ENCODE measurements around the gene TRIM9. TPM values are rescaled to one million over a fixed set of nuclear protein-coding genes. Genes with fewer than 3 reads are reported as not detected.

TRIM9 gene
- total RNA-seq, 4 donors from 2014 or later = 0.26 to 3.0 (median 0.87) TPM

DNA sequence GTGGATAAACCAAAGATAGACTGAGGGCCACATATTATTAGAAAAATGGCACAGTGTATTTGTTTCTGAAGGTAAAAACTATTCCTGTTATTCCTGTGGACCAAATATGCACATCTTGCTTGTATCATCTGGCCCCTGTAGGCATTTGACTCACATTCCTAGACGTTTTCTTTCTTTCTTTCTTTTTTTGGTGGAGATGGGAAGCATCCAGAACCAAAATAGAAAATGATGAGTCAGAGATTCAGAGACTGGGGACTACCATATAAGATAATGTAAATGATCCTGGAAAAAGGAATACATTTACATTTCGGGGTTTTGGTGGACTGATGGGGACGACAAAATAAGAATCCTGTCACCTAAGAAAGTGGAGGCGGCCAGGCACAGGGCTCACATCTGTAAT is 24.2 kb downstream of the TRIM9 start:
- ATAC-seq = no peak
- in situ Hi-C loops (cut with MboI; ENCODE audit: low sequenced_read_pairs in 4 of 4) = no loop called here
- intact Hi-C loops (cut with DNase I; ENCODE audit: low total_unique reads) = no loop called here

GRCh38 chr14:51069055-51069454 is 25.9 kb downstream of the TRIM9 start:
- Histone ChIP-seq H3K4me3 (no peak overlapping the region), H3K27me3 (no peaks in the 10 kb centered on the region), H3K9me3 (no peaks in the 10 kb centered on the region), H3K27ac (no peak overlapping the region), H3K4me1 (no peaks in the 10 kb centered on the region), H3K36me3 (no peaks in the 10 kb centered on the region)
- TF ChIP-seq CTCF (IDR thresholded peaks at IDR 0.05 in 4 of 5, conservative IDR thresholded peaks at IDR 0.05 in 1 of 5) (no peak), POLR2A (IDR thresholded peaks at IDR 0.05) (no peak)
- no peak for DNase-seq
- intact Hi-C loops (cut with DNase I; ENCODE audit: low total_unique reads) = no loop called here
- in situ Hi-C loops (cut with MboI; ENCODE audit: low sequenced_read_pairs in 4 of 4) = no loop called here
- no peak for ATAC-seq

More for the DNA sequence above, 24.2 kb downstream of the TRIM9 start:
- H3K36me3 ChIP-seq = no peaks in the 10 kb centered on the region
- TF ChIP-seq POLR2A (IDR thresholded peaks at IDR 0.05) (no peak), CTCF (IDR thresholded peaks at IDR 0.05 in 4 of 5, conservative IDR thresholded peaks at IDR 0.05 in 1 of 5) (no peak)
- H3K4me1 ChIP-seq = no peaks in the 10 kb centered on the region
- no peaks in the 10 kb centered on the region for H3K9me3 ChIP-seq
- no peak overlapping the region for H3K4me3 ChIP-seq
- no peaks in the 10 kb centered on the region for H3K27me3 ChIP-seq
- no peak for DNase-seq
- H3K27ac ChIP-seq = no peak overlapping the region

GRCh38 chr14:51068268-51068667 is 26.6 kb downstream of the TRIM9 start:
- ATAC-seq (no peak), DNase-seq (no peak)
- intact Hi-C loops (cut with DNase I; ENCODE audit: low total_unique reads) (no loop called here), in situ Hi-C loops (cut with MboI; ENCODE audit: low sequenced_read_pairs in 4 of 4) (no loop called here)
- Histone ChIP-seq H3K4me3 (no peak overlapping the region), H3K27ac (no peak overlapping the region), H3K4me1 (no peaks in the 10 kb centered on the region), H3K9me3 (no peaks in the 10 kb centered on the region), H3K27me3 (no peaks in the 10 kb centered on the region), H3K36me3 (no peaks in the 10 kb centered on the region)
- TF ChIP-seq POLR2A (IDR thresholded peaks at IDR 0.05) = no peak
- no peak for TF ChIP-seq CTCF (IDR thresholded peaks at IDR 0.05 in 4 of 5, conservative IDR thresholded peaks at IDR 0.05 in 1 of 5)

DNA sequence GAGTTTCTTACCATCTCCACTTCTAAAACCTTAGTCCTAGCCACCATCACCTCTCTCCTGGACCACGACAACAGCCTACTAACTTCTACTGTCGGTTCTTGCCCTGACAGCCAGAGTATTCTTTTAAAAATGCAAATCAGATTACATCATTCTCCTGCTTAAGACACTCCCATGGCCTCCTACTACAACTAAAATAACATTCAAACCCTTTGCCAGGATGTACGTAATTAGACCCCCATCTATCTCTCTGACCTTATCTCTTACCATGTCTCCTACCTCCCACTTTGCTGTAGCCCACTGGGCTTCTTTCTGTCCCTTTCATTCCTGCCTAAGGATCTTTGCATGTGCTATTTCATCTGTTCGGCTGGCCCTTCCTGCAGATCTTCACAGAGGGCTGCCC is 27.6 kb downstream of the TRIM9 start:
- H3K4me3 ChIP-seq = no peak overlapping the region
- H3K4me1 ChIP-seq = no peaks in the 10 kb centered on the region
- DNase-seq = no peak
- TF ChIP-seq POLR2A (IDR thresholded peaks at IDR 0.05) = no peak
- TF ChIP-seq CTCF (IDR thresholded peaks at IDR 0.05 in 4 of 5, conservative IDR thresholded peaks at IDR 0.05 in 1 of 5) = no peak
- no peak overlapping the region for H3K27ac ChIP-seq
- H3K36me3 ChIP-seq = no peaks in the 10 kb centered on the region
- ATAC-seq = no peak
- no peaks in the 10 kb centered on the region for H3K9me3 ChIP-seq
- no peaks in the 10 kb centered on the region for H3K27me3 ChIP-seq
- intact Hi-C loops (cut with DNase I; ENCODE audit: low total_unique reads) (no loop called here), in situ Hi-C loops (cut with MboI; ENCODE audit: low sequenced_read_pairs in 4 of 4) (no loop called here)

GRCh38 chr14:51066576-51066975 is 28.3 kb downstream of the TRIM9 start:
- Histone ChIP-seq H3K9me3 (no peaks in the 10 kb centered on the region), H3K27ac (no peak overlapping the region), H3K4me3 (no peak overlapping the region), H3K36me3 (no peaks in the 10 kb centered on the region), H3K4me1 (no peaks in the 10 kb centered on the region), H3K27me3 (no peaks in the 10 kb centered on the region)
- TF ChIP-seq POLR2A (IDR thresholded peaks at IDR 0.05) = no peak
- TF ChIP-seq CTCF (IDR thresholded peaks at IDR 0.05 in 4 of 5, conservative IDR thresholded peaks at IDR 0.05 in 1 of 5) = no peak
- intact Hi-C loops (cut with DNase I; ENCODE audit: low total_unique reads) (no loop called here), in situ Hi-C loops (cut with MboI; ENCODE audit: low sequenced_read_pairs in 4 of 4) (no loop called here)
- ATAC-seq = no peak
- DNase-seq = no peak

Data from gastrocnemius medialis (tissue), 4 donors.